Heart right ventricle (tissue), 16 donors: ENCODE data around the gene ADRA2A. TPM values are rescaled to one million over a fixed set of nuclear protein-coding genes. Genes with fewer than 3 reads are reported as not detected.

Source experiments
- ATAC-seq, 8 donors: fragments of 200-7000 bp; cut with Tn5 transposase; one replicate each; pipeline ENCODE4 v1.9.1; 2020; ENCODE audit warnings: mild to moderate bottlenecking in 8 of 8, moderate library complexity in 8 of 8, moderate number of reproducible peaks in 1 of 8
- DNase-seq, 2 donors: peaks; one replicate each; pipeline ENCODE4 v3.0.0-alpha.2; 2020
- H3K27ac ChIP-seq, 10 donors: fragments of 200-600 bp; sonication (generic) in 2 of 10; one replicate each; pipeline versions ENCODE4 v1.5.0 to v1.8.0; 2020 to 2022; ENCODE audit warnings: mild to moderate bottlenecking in 3 of 10
- H3K27me3 ChIP-seq, 7 donors: fragments of 200-600 bp; one replicate each; pipeline ENCODE4 v1.8.0; 2021 to 2022; ENCODE audit warnings: mild to moderate bottlenecking in 2 of 7
- H3K36me3 ChIP-seq, 9 donors: fragments of 200-600 bp; sonication (generic) in 1 of 9; one replicate each; pipeline versions ENCODE4 v1.5.0 to v1.8.0; 2020 to 2022; ENCODE audit warnings: mild to moderate bottlenecking in 2 of 9
- H3K4me1 ChIP-seq, 9 donors: fragments of 200-600 bp; sonication (generic) in 1 of 9; one replicate each; pipeline versions ENCODE4 v1.5.0 to v1.8.0; 2020 to 2022; ENCODE audit warnings: mild to moderate bottlenecking in 4 of 9
- H3K4me3 ChIP-seq, 10 donors: fragments of 200-600 bp; sonication (generic) in 2 of 10; one replicate each; pipeline versions ENCODE4 v1.5.0 to v1.8.0; 2020 to 2022; ENCODE audit warnings: mild to moderate bottlenecking in 7 of 10, moderate library complexity in 2 of 10
- H3K9me3 ChIP-seq, 11 donors: fragments of 200-600 bp in 10 of 11; sonication (generic) in 2 of 11; one replicate each; pipeline versions ENCODE4 v1.5.0 to v1.8.0; 2013 to 2022; ENCODE audit warnings: mild to moderate bottlenecking in 2 of 11, control low read depth in 1 of 11, moderate library complexity in 1 of 11
- WGBS, 2 donors: extraction: QIAGEN DNeasy Blood & Tissue Kit; methylation state at CpG; one replicate each; pipeline ENCODE4 v1.1.7; 2013; ENCODE audit warnings: inconsistent platforms in 1 of 2; 5-methylcytosine and 5-hydroxymethylcytosine counted together
- intact Hi-C, 10 donors: fragments of 100-400 bp; cut with DNase I; formaldehyde crosslinking; loops; one replicate each; pipeline versions ENCODE4 v1.11.1 to v1.14.2; 2022
- polyA plus RNA-seq, 2 donors: library from polyadenylated mRNA; stranded (reverse); fragments of 200-250 nt; gene quantifications; one replicate each; pipeline ENCODE4 v1.2.3, GENCODE V29; 2013
- total RNA-seq, 10 donors: library from RNA; stranded (reverse); fragmentation: NEBNext Ultra II Directional in 3 of 10; extraction: Animal tissue kit (Norgen Biotek cat#: 25700) in 3 of 10; gene quantifications; one replicate each; pipeline versions ENCODE4 v1.2.1 to v1.2.4, GENCODE V29; 2021 to 2023
- TF ChIP-seq, protein P1 (sequence below), 9 donors: fragments of 200-600 bp; sonication (generic) in 2 of 9; IDR thresholded peaks; one replicate each; pipeline versions ENCODE4 v1.5.0 to v1.8.0; 2021 to 2022; ENCODE audit warnings: antibody characterized with exemption in 9 of 9, mild to moderate bottlenecking in 5 of 9, moderate library complexity in 1 of 9
- donor health status: Arrhythmogenic right ventricular cardiomyopathy.
- donor health status: ischemic (EF 13 %, LVEDD 7.1; RV severe dilation, severe dysfunction).
- donor health status: healthy with polysubstance abuse.
- donor health status: DM: no; HTN: yes; CAD: no.
- donor health status: DM: no; HTN: no; CAD: no.
- donor health status: ischemic (EF 25% LVEDD 6.9; RV normal size, moderate dysfunction).
- donor health status: ischemic (EF 25% LVEDD 5.7; RV mildly dilated, moderate dysfunction).
- donor health status: healthy.
- donor health status: DM: yes; HTN: yes; CAD: no.
- donor health status: Ischemic cardiomyopathy.
- donor health status: ischemic (EF 35%, LVEDD 5.7; RV mildly dilated, moderate dysfunction).
- donor health status: nonischemic (EF 11% LVEDD 7.7; RV severe dilation, severe dysfunction).
- donor health status: DM: yes; HTN: yes; CAD: no.
- donor health status: PGD.
- donor health status: ischemic (EF 29% LVEDD 5.4; RV normal size, mild dysfunction).
- donor health status: nonischemic (EF 23%, LVEDD 6.1; RV moderate dilation, normal function).

The ADRA2A gene
- total and polyA plus RNA-seq, 12 donors, result 0.29 to 1.4 (median 0.66) TPM

GRCh38 chr10:111108441-111108840 lies 31.6 kb downstream of the ADRA2A start:
- Histone ChIP-seq H3K9me3 (no peaks in the 10 kb centered on the region), H3K4me3 (no peak overlapping the region), H3K4me1 (no peaks in the 10 kb centered on the region), H3K36me3 (no peaks in the 10 kb centered on the region), H3K27ac (no peak overlapping the region), H3K27me3 (peaks cover 0 to 5% (median 0%) of the 10 kb centered on the region in 7 donors)
- DNase-seq, result no peak
- WGBS, 2 donors, result 84 to 89% methylated on average over 6 of the region's 6 CpGs
- no peak for ATAC-seq
- TF ChIP-seq, protein P1, sequence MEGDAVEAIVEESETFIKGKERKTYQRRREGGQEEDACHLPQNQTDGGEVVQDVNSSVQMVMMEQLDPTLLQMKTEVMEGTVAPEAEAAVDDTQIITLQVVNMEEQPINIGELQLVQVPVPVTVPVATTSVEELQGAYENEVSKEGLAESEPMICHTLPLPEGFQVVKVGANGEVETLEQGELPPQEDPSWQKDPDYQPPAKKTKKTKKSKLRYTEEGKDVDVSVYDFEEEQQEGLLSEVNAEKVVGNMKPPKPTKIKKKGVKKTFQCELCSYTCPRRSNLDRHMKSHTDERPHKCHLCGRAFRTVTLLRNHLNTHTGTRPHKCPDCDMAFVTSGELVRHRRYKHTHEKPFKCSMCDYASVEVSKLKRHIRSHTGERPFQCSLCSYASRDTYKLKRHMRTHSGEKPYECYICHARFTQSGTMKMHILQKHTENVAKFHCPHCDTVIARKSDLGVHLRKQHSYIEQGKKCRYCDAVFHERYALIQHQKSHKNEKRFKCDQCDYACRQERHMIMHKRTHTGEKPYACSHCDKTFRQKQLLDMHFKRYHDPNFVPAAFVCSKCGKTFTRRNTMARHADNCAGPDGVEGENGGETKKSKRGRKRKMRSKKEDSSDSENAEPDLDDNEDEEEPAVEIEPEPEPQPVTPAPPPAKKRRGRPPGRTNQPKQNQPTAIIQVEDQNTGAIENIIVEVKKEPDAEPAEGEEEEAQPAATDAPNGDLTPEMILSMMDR (IDR thresholded peaks at IDR 0.05), result no peak
- intact Hi-C loops, result no loop called here

DNA sequence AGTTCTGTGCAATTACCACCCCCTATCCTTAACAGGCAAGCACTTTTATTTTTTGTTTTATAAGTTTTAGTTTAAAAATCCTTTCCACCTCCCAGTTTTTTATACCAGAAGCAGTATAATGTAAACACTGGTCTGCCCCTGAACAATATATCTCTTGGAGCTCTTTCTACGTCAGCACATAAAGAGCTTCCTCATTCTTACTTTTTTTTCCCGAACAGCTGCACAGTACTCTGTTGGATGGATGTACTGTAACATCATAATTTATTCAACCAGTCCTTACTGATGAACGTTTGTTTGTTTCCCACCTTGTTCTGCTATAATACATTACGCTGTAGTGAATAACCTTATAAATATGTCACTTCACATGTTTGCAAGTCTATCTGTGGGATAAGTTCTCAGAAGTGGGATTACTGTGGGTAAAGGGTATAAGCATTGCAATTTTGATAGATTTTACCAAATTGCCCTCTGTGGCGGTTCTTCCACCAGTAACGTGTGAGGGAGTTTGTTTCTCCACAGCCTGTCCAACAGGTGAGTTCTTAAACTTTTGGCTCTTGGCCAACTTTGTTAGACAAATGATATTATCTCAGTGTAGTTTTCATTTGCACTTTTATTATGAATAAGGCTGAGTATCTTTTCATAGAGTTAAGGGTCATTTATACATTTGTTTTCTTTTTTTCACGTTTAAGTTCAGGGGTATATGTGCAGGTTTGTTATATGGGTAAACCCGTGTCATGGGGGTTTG lies 32.8 kb downstream of the ADRA2A start:
- ATAC-seq, result no peak
- no peak overlapping the region for H3K4me3 ChIP-seq
- H3K27me3 ChIP-seq, result peaks cover 0 to 5% (median 0%) of the 10 kb centered on the region in 7 donors
- no peak overlapping the region for H3K27ac ChIP-seq
- H3K9me3 ChIP-seq, result no peaks in the 10 kb centered on the region
- 69 to 72% methylated on average over 8 of the region's 8 CpGs for WGBS, 2 donors
- no peak for DNase-seq
- H3K4me1 ChIP-seq, result no peaks in the 10 kb centered on the region
- TF ChIP-seq, protein P1 (IDR thresholded peaks at IDR 0.05), result no peak
- H3K36me3 ChIP-seq, result no peaks in the 10 kb centered on the region
- intact Hi-C loops, result no loop called here

- H3K4me1 ChIP-seq, result no peaks in the 10 kb centered on the region
- H3K27me3 ChIP-seq, result peaks cover 0 to 5% (median 0%) of the 10 kb centered on the region in 7 donors
- H3K9me3 ChIP-seq, result no peaks in the 10 kb centered on the region
- no peaks in the 10 kb centered on the region for H3K36me3 ChIP-seq
- no peak overlapping the region for H3K4me3 ChIP-seq
- intact Hi-C loops, result no loop called here
- no peak for ATAC-seq
- 80 to 91% methylated on average over 3 of the region's 3 CpGs for WGBS, 2 donors
- TF ChIP-seq, protein P1 (IDR thresholded peaks at IDR 0.05), result no peak
- no peak for DNase-seq
- no peak overlapping the region for H3K27ac ChIP-seq
Observed at GRCh38 chr10:111110771-111111170, 33.9 kb downstream of the ADRA2A start.

- ATAC-seq (no peak), DNase-seq (no peak)
- WGBS, 2 donors, result 71 to 82% methylated on average over 1 of the region's 1 CpG
- Histone ChIP-seq H3K27me3 (peaks cover 0 to 8% (median 0%) of the 10 kb centered on the region in 7 donors), H3K27ac (no peak overlapping the region), H3K4me3 (no peak overlapping the region), H3K36me3 (no peaks in the 10 kb centered on the region), H3K4me1 (no peaks in the 10 kb centered on the region), H3K9me3 (no peaks in the 10 kb centered on the region)
- intact Hi-C loops, result no loop called here
- TF ChIP-seq, protein P1 (IDR thresholded peaks at IDR 0.05), result no peak
Observed at GRCh38 chr10:111112333-111112732, 35.5 kb downstream of the ADRA2A start.
